CD4-positive, alpha-beta T cell (primary cell): ENCODE results near the gene POU6F1. TPM values are rescaled to one million over a fixed set of nuclear protein-coding genes. Genes with fewer than 3 reads are reported as not detected.

Source experiments
- ATAC-seq: fragments of 200-7000 bp; cut with Tn5 transposase; one replicate; pipeline ENCODE4 v1.10.0; 2022; ENCODE audit warnings: mild to moderate bottlenecking; ENCODE audit not compliant: poor library complexity
- CTCF ChIA-PET: fragments of 350-600 bp; sonication (Branson Sonifier 250); formaldehyde crosslinking; loops from one replicate; lab custom pipeline; 2021; ENCODE audit warnings: antibody characterized with exemption, inconsistent platforms; lab: Charles Lee
- POLR2A ChIA-PET: fragments of 350-600 bp; sonication (Branson Sonifier 250); formaldehyde crosslinking; loops from one replicate; lab custom pipeline; 2021; ENCODE audit warnings: antibody characterized with exemption, inconsistent platforms; lab: Charles Lee
- DNase-seq, 14 experiments: peaks; one replicate each; pipeline ENCODE4 v3.0.0-alpha.2; 2013 to 2020; ENCODE audit warnings: mixed read lengths in 2 of 14
- H3K27ac ChIP-seq, 2 donors: one replicate each; pipeline versions ENCODE4 v1.5.1 to v1.7.0; 2013; ENCODE audit warnings: low read length in 2 of 2, low read depth in 1 of 2, mild to moderate bottlenecking in 1 of 2
- H3K27me3 ChIP-seq, 2 experiments: 1 replicate in 1 of 2; 2 replicates in 1 of 2; pipeline versions ENCODE4 v1.6.1 to v1.7.0; 2013; ENCODE audit warnings: low read length in 2 of 2, control low read depth in 1 of 2, mild to moderate bottlenecking in 1 of 2, moderate library complexity in 1 of 2; ENCODE audit not compliant: insufficient read depth in 2 of 2, control insufficient read depth in 1 of 2
- H3K36me3 ChIP-seq: one replicate; pipeline ENCODE4 v1.6.1; 2013; ENCODE audit warnings: low read length, control low read depth; ENCODE audit not compliant: insufficient read depth
- H3K4me1 ChIP-seq: one replicate; pipeline ENCODE4 v1.6.1; 2013; ENCODE audit warnings: low read length, control low read depth; ENCODE audit not compliant: insufficient read depth
- H3K4me3 ChIP-seq: one replicate; pipeline ENCODE4 v1.5.1; 2013; ENCODE audit warnings: mild to moderate bottlenecking, low read length, moderate library complexity
- H3K9me3 ChIP-seq, 2 experiments: 1 replicate in 1 of 2; 2 replicates in 1 of 2; pipeline versions ENCODE4 v1.6.1 to v1.7.0; 2013; ENCODE audit warnings: low read length in 2 of 2, mild to moderate bottlenecking in 2 of 2, control low read depth in 1 of 2, moderate library complexity in 1 of 2; ENCODE audit not compliant: control insufficient read depth in 1 of 2, insufficient read depth in 1 of 2
- H3K27ac Mint-ChIP-seq: one replicate; pipeline ENCODE4 v1.8.0; 2020; ENCODE audit warnings: mixed read lengths
- H3K27me3 Mint-ChIP-seq: one replicate; pipeline ENCODE4 v1.8.0; 2021; ENCODE audit warnings: mixed read lengths
- H3K36me3 Mint-ChIP-seq: one replicate; pipeline ENCODE4 v1.8.0; 2021; ENCODE audit warnings: low read depth, mixed read lengths
- H3K4me1 Mint-ChIP-seq: one replicate; pipeline ENCODE4 v1.8.0; 2021; ENCODE audit warnings: low read depth, mixed read lengths
- H3K4me3 Mint-ChIP-seq: one replicate; pipeline ENCODE4 v1.8.0; 2020; ENCODE audit warnings: mild to moderate bottlenecking, mixed read lengths
- H3K9me3 Mint-ChIP-seq: one replicate; pipeline ENCODE4 v1.8.0; 2020; ENCODE audit warnings: mixed read lengths
- intact Hi-C, 2 experiments: fragments of 100-400 bp; cut with DNase I in 1 of 2; cut with micrococcal nuclease in 1 of 2; formaldehyde crosslinking; loops; one replicate each; pipeline versions ENCODE4 v1.15.1 to v1.9.0; 2023 to 2025; cut with DNase I, micrococcal nuclease
- total RNA-seq, 174 experiments: library from RNA in 2 of 174; stranded (reverse) in 2 of 174; gene quantifications; one replicate each; pipeline ENCODE4 v1.2.3 and lab custom pipeline; 2021 to 2026
- TF ChIP-seq, protein P1 (sequence below): fragments of 200-600 bp; IDR thresholded peaks from one replicate; pipeline ENCODE4 v1.8.0; 2022; ENCODE audit warnings: antibody characterized with exemption, mild to moderate bottlenecking

The POU6F1 gene
- total RNA-seq, 2 experiments from 2014 or later = 31.7 to 36.8 TPM

DNA sequence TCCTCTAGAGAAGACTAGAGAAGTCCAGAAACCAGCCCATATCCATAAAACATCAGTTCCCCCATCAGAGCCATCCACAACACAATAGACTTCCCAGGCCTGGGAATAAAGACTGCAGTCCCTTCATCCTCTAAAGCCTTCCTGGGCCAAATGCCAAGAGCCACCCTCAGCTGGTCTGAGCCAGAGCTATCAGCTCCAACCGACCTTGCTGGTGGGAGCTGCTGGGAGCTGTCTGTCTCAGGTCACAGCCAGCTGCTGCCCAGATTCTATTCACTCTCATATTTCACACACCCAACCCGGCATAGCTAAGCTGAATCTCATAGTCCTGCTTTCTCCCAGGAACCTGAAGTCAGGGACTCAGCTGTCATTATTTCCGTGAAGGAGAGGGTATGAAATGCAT lies 34.0 kb downstream of the POU6F1 start:
- Mint-ChIP-seq H3K9me3 (no peaks in the 10 kb centered on the region), H3K27me3 (no peaks in the 10 kb centered on the region), H3K4me3 (no peak overlapping the region), H3K4me1 (no peaks in the 10 kb centered on the region), H3K27ac (no peak overlapping the region), H3K36me3 (peaks cover 1% of the 10 kb centered on the region)
- TF ChIP-seq, protein P1, sequence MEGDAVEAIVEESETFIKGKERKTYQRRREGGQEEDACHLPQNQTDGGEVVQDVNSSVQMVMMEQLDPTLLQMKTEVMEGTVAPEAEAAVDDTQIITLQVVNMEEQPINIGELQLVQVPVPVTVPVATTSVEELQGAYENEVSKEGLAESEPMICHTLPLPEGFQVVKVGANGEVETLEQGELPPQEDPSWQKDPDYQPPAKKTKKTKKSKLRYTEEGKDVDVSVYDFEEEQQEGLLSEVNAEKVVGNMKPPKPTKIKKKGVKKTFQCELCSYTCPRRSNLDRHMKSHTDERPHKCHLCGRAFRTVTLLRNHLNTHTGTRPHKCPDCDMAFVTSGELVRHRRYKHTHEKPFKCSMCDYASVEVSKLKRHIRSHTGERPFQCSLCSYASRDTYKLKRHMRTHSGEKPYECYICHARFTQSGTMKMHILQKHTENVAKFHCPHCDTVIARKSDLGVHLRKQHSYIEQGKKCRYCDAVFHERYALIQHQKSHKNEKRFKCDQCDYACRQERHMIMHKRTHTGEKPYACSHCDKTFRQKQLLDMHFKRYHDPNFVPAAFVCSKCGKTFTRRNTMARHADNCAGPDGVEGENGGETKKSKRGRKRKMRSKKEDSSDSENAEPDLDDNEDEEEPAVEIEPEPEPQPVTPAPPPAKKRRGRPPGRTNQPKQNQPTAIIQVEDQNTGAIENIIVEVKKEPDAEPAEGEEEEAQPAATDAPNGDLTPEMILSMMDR = no peak
- ChIA-PET POLR2A (interaction anchor here (1.0 kb wide), 1 partner anchor 78 kb away, joined by 3 read pairs; no protein-coding TSS in a partner anchor), CTCF (interaction anchor here (1.0 to 1.3 kb wide), 2 partner anchors 34 to 69 kb away, joined by 4 to 5 read pairs; partner anchors contain the start of gene POU6F1)
- Histone ChIP-seq H3K27me3 (no peaks in the 10 kb centered on the region), H3K27ac (no peak overlapping the region), H3K4me3 (no peak overlapping the region), H3K36me3 (no peaks in the 10 kb centered on the region), H3K9me3 (no peaks in the 10 kb centered on the region), H3K4me1 (no peaks in the 10 kb centered on the region)
- no peak for DNase-seq
- ATAC-seq = no peak
- intact Hi-C loops = no loop called here

DNA sequence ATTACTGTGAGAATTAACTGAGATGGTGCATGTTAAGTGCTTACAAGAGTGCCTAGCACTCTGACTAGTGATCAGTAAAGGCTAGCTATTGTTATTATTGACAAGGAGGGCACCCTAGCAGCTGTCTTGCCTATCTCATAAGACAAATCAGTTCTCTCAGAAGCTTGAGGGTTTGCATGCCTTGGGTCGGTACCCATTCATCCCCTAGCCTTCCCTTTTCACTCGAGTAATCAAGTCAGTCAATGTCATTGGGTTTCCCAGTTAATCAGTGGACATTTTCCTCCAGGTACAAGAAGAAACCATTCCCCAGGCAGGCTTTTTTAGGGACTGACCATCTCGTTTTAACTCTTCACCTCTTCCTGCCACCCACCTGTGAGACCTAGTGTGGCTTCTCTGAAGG lies 34.5 kb downstream of the POU6F1 start:
- intact Hi-C loops = no loop called here
- Histone ChIP-seq H3K27ac (no peak overlapping the region), H3K36me3 (no peaks in the 10 kb centered on the region), H3K27me3 (no peaks in the 10 kb centered on the region), H3K4me3 (no peak overlapping the region), H3K4me1 (no peaks in the 10 kb centered on the region), H3K9me3 (no peaks in the 10 kb centered on the region)
- TF ChIP-seq, protein P1 = no peak
- Mint-ChIP-seq H3K27ac (no peak overlapping the region), H3K4me3 (no peak overlapping the region), H3K9me3 (no peaks in the 10 kb centered on the region), H3K36me3 (no peaks in the 10 kb centered on the region), H3K27me3 (no peaks in the 10 kb centered on the region), H3K4me1 (no peaks in the 10 kb centered on the region)
- POLR2A ChIA-PET = interaction anchor here (1.0 kb wide), 1 partner anchor 78 kb away, joined by 3 read pairs; no protein-coding TSS in a partner anchor
- CTCF ChIA-PET = interaction anchor here (1.3 kb wide), 1 partner anchor 35 kb away, joined by 5 read pairs; the partner anchor contains the start of gene POU6F1
- ATAC-seq = no peak
- DNase-seq = no peak

DNA sequence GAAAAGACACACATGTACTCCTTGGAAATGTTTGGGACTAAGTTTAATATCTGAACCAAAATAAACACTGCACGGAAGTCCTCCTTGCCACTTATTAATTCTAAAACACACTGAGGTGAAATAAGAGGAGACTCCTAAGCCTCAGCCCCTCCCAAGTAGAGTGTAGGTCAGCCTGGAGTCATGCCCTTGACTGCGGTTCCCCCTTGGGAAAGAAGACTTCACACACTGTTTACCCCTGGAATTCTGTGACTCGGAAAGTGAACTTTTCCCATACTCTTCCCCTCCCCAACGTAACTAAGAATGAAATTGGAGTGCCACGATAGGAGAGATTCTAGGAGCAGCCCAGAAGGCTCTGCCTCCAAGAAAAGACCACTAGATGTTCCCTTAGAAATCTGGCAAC lies 36.3 kb downstream of the POU6F1 start:
- ChIA-PET CTCF (no interaction called here), POLR2A (no interaction called here)
- H3K27ac ChIP-seq = no peak overlapping the region
- H3K36me3 ChIP-seq = no peaks in the 10 kb centered on the region
- intact Hi-C loops = no loop called here
- DNase-seq (no peak), ATAC-seq (no peak)
- H3K4me1 Mint-ChIP-seq = no peaks in the 10 kb centered on the region
- no peaks in the 10 kb centered on the region for H3K9me3 ChIP-seq
- H3K27me3 Mint-ChIP-seq = no peaks in the 10 kb centered on the region
- H3K36me3 Mint-ChIP-seq = no peaks in the 10 kb centered on the region
- H3K4me1 ChIP-seq = no peaks in the 10 kb centered on the region
- TF ChIP-seq, protein P1 = no peak
- no peak overlapping the region for H3K4me3 Mint-ChIP-seq
- no peaks in the 10 kb centered on the region for H3K9me3 Mint-ChIP-seq
- H3K27ac Mint-ChIP-seq = no peak overlapping the region
- H3K27me3 ChIP-seq = no peaks in the 10 kb centered on the region
- H3K4me3 ChIP-seq = no peak overlapping the region
